Measurements from ENCODE around the gene LMBR1.

The LMBR1 gene

DNA sequence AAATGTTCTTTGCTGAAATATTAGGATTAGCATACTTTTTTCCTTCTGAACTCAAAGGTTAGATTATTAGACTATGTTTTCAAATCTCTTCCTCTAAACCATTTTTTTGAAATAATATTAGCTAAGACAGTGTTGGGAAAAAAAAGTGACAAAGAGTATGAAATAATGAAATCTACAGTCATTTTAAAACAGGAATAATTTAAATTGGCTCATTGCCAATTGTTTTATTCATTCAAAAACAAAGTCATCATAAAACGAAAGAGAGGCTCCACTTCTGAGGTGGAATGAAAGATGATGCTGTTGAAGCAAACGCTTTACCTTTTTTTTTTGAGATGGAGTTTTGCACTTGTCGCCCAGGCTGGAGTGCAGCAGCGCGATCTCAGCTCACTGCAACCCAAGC lies 201.2 kb downstream of the LMBR1 start:
- H3K27ac ChIP-seq (ENCODE audit: low read depth, low read length): no peak overlapping the region
- H3K4me3 ChIP-seq (ENCODE audit: low read depth in 1 of 2, low read length in 2 of 2): no peak overlapping the region
- H3K36me3 ChIP-seq (ENCODE audit: control insufficient read depth in 1 of 2, insufficient read depth in 2 of 2, low read length in 2 of 2): peaks cover 0 to 3% of the 10 kb centered on the region in 2 donors
- no peak overlapping the region for H3K9ac ChIP-seq (ENCODE audit: low read depth in 1 of 2, low read length in 2 of 2)
- H3K27me3 ChIP-seq (ENCODE audit: control insufficient read depth in 1 of 2, insufficient read depth in 2 of 2, low read length in 2 of 2): no peaks in the 10 kb centered on the region
- no peaks in the 10 kb centered on the region for H3K4me1 ChIP-seq (ENCODE audit: control insufficient read depth in 1 of 2, insufficient read depth in 2 of 2, low read length in 2 of 2)
- peaks cover 0 to 2% of the 10 kb centered on the region in 2 donors for H3K9me3 ChIP-seq (ENCODE audit: control insufficient read depth in 1 of 2, low read length in 2 of 2)

DNA sequence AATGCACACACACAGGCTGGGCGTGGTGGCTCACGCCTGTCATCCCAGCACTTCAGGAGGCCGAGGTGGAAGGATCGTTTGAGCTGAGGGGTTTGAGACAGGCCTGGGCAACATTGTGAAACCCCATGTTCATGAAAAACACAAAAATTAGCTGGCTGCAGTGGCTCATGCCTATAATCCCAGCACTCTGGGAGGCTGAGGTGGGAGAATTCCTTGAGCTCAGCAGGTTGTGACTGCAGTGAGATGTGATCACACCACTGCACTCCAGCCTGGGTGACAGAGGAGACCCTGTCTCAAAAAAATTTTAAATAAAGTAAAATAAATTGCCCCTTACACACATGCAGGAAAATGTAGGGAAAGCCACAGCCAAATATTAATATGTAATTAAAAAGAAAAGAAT lies 208.3 kb downstream of the LMBR1 start:
- Histone ChIP-seq H3K27me3 (ENCODE audit: control insufficient read depth in 1 of 2, insufficient read depth in 2 of 2, low read length in 2 of 2) (no peaks in the 10 kb centered on the region), H3K9me3 (ENCODE audit: control insufficient read depth in 1 of 2, low read length in 2 of 2) (no peaks in the 10 kb centered on the region), H3K9ac (ENCODE audit: low read depth in 1 of 2, low read length in 2 of 2) (no peak overlapping the region), H3K4me1 (ENCODE audit: control insufficient read depth in 1 of 2, insufficient read depth in 2 of 2, low read length in 2 of 2) (no peaks in the 10 kb centered on the region), H3K36me3 (ENCODE audit: control insufficient read depth in 1 of 2, insufficient read depth in 2 of 2, low read length in 2 of 2) (peaks cover 3 to 12% of the 10 kb centered on the region in 2 donors), H3K4me3 (ENCODE audit: low read depth in 1 of 2, low read length in 2 of 2) (no peak overlapping the region), H3K27ac (ENCODE audit: low read depth, low read length) (no peak overlapping the region)

DNA sequence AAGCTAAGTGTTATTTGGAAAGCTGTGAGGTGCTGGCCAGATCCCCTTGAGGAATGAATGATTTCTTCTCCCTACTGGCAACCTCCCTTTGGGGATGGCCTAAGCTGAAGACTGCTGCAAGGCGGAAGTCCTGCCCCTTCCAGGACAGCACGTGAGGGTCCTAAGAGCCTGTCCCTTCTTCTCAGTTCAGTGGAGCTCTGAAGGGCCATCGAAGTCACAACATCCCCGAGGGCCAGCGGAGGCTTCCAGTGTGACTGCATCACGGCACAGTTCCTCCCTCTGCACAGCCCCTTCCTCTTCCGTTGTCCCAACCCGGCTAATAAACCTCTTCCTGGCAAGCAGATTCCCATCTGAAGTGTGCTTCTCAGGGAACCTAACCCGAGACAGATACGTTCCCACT lies 208.7 kb downstream of the LMBR1 start:
- H3K27ac ChIP-seq (ENCODE audit: low read depth, low read length): no peak overlapping the region
- no peak overlapping the region for H3K9ac ChIP-seq (ENCODE audit: low read depth in 1 of 2, low read length in 2 of 2)
- H3K9me3 ChIP-seq (ENCODE audit: control insufficient read depth in 1 of 2, low read length in 2 of 2): no peaks in the 10 kb centered on the region
- peaks cover 4 to 16% of the 10 kb centered on the region in 2 donors for H3K36me3 ChIP-seq (ENCODE audit: control insufficient read depth in 1 of 2, insufficient read depth in 2 of 2, low read length in 2 of 2)
- H3K27me3 ChIP-seq (ENCODE audit: control insufficient read depth in 1 of 2, insufficient read depth in 2 of 2, low read length in 2 of 2): no peaks in the 10 kb centered on the region
- no peak overlapping the region for H3K4me3 ChIP-seq (ENCODE audit: low read depth in 1 of 2, low read length in 2 of 2)
- no peaks in the 10 kb centered on the region for H3K4me1 ChIP-seq (ENCODE audit: control insufficient read depth in 1 of 2, insufficient read depth in 2 of 2, low read length in 2 of 2)

DNA sequence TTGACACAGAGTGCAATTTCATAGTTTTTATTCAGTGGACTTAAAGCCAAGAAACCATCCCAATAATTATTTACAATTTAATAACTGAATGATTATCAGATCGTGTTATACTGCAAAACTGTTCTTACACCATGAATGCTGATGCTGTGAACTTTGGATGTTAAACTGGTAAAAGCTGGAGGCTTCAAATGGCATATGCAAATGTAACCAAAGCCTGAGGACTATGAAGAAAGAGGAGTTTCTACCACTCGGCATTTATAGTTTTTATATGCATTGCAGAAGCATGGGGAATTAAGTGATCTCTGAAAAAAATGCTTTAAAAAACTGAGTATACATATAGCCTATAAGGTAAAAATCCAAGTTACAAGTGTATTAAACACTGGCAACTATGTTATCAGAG lies 210.1 kb downstream of the LMBR1 start:
- H3K4me1 ChIP-seq (ENCODE audit: control insufficient read depth in 1 of 2, insufficient read depth in 2 of 2, low read length in 2 of 2): no peaks in the 10 kb centered on the region

DNA sequence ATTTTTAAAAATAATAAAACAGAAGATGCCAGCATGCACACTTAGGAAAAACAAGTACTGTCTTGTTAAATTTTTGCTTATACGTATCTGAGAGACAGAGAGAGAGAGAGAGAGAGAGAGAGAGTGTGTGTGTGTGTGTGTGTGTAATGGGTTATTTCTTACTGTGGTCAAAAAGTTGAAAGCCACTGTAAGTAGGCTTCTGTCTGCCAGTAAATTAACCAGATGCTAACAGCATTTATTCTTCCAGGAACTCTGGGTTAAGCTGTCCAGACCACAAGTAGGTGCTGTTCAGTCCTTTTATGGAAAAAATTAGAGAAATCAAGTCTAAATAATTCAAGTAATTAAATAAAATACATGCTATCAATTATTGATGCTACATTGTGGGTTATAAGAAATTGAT lies 212.7 kb downstream of the LMBR1 start:
- H3K27me3 ChIP-seq (ENCODE audit: control insufficient read depth in 1 of 2, insufficient read depth in 2 of 2, low read length in 2 of 2): no peaks in the 10 kb centered on the region
- H3K27ac ChIP-seq (ENCODE audit: low read depth, low read length): no peak overlapping the region
- no peaks in the 10 kb centered on the region for H3K4me1 ChIP-seq (ENCODE audit: control insufficient read depth in 1 of 2, insufficient read depth in 2 of 2, low read length in 2 of 2)
- H3K4me3 ChIP-seq (ENCODE audit: low read depth in 1 of 2, low read length in 2 of 2): no peak overlapping the region
- peaks cover 15 to 46% of the 10 kb centered on the region in 2 donors for H3K36me3 ChIP-seq (ENCODE audit: control insufficient read depth in 1 of 2, insufficient read depth in 2 of 2, low read length in 2 of 2)
- H3K9ac ChIP-seq (ENCODE audit: low read depth in 1 of 2, low read length in 2 of 2): no peak overlapping the region
- H3K9me3 ChIP-seq (ENCODE audit: control insufficient read depth in 1 of 2, low read length in 2 of 2): no peaks in the 10 kb centered on the region

More for the DNA sequence above, 210.1 kb downstream of the LMBR1 start:
- Histone ChIP-seq H3K9me3 (ENCODE audit: control insufficient read depth in 1 of 2, low read length in 2 of 2) (no peaks in the 10 kb centered on the region), H3K9ac (ENCODE audit: low read depth in 1 of 2, low read length in 2 of 2) (no peak overlapping the region), H3K27ac (ENCODE audit: low read depth, low read length) (no peak overlapping the region), H3K36me3 (ENCODE audit: control insufficient read depth in 1 of 2, insufficient read depth in 2 of 2, low read length in 2 of 2) (peaks cover 11 to 30% of the 10 kb centered on the region in 2 donors), H3K4me3 (ENCODE audit: low read depth in 1 of 2, low read length in 2 of 2) (no peak overlapping the region), H3K27me3 (ENCODE audit: control insufficient read depth in 1 of 2, insufficient read depth in 2 of 2, low read length in 2 of 2) (no peaks in the 10 kb centered on the region)

DNA sequence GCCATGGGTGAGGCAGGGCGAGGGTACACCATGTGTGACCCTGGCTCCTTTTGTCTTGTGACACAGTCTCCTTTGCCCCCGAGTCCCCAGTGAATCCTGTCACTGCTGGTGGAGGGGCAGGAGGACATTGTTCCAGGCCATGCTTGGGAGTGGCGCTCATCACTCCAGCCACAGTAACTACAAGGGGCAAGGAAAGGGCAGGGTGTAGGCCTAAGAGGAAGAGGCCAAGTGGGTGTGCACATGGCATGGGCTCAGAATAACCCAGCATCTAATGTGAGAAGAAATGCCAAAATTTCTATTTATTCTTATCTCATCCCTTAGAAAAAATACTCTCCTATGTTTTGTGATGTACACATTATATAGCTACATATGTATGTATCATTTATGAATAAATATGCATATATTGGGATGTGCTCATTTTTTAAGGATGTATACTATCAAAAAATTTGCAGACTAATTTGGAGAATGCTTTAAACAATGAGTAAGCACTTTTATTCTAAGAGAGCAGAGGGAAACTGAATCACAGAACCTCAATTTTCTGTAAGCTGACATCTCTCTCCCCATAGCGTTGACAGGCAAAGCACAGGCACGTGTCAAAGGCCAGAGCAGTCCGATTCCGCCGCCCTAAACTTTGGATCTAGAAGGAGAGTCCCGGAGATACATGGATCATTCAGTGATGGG lies 215.5 kb downstream of the LMBR1 start:
- no peak overlapping the region for H3K4me3 ChIP-seq (ENCODE audit: low read depth in 1 of 2, low read length in 2 of 2)
- no peaks in the 10 kb centered on the region for H3K9me3 ChIP-seq (ENCODE audit: control insufficient read depth in 1 of 2, low read length in 2 of 2)
- H3K4me1 ChIP-seq (ENCODE audit: control insufficient read depth in 1 of 2, insufficient read depth in 2 of 2, low read length in 2 of 2): no peaks in the 10 kb centered on the region
- H3K27me3 ChIP-seq (ENCODE audit: control insufficient read depth in 1 of 2, insufficient read depth in 2 of 2, low read length in 2 of 2): no peaks in the 10 kb centered on the region
- H3K9ac ChIP-seq (ENCODE audit: low read depth in 1 of 2, low read length in 2 of 2): no peak overlapping the region
- no peak overlapping the region for H3K27ac ChIP-seq (ENCODE audit: low read depth, low read length)
- H3K36me3 ChIP-seq (ENCODE audit: control insufficient read depth in 1 of 2, insufficient read depth in 2 of 2, low read length in 2 of 2): peaks cover 18 to 41% of the 10 kb centered on the region in 2 donors

DNA sequence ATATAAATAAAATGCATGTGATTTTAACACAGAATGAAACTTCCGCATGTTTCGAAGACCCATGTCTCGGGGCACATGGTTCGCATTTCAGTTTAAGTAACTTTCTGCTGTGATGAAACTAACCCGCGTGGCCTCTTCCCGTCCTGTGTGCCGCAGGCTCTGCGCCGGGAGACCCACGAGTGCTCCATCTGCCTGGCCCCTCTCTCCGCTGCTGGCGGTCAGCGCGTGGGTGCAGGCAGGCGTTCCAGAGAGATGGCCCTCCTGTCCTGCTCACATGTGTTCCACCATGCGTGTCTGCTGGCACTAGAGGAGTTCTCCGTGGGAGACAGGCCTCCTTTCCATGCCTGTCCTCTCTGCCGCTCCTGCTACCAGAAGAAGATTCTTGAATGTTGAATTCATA lies 216.7 kb downstream of the LMBR1 start:
- no peak overlapping the region for H3K9ac ChIP-seq (ENCODE audit: low read depth in 1 of 2, low read length in 2 of 2)
- H3K4me1 ChIP-seq (ENCODE audit: control insufficient read depth in 1 of 2, insufficient read depth in 2 of 2, low read length in 2 of 2): no peaks in the 10 kb centered on the region
- H3K36me3 ChIP-seq (ENCODE audit: control insufficient read depth in 1 of 2, insufficient read depth in 2 of 2, low read length in 2 of 2): peaks cover 18 to 38% of the 10 kb centered on the region in 2 donors
- no peak overlapping the region for H3K27ac ChIP-seq (ENCODE audit: low read depth, low read length)
- no peaks in the 10 kb centered on the region for H3K27me3 ChIP-seq (ENCODE audit: control insufficient read depth in 1 of 2, insufficient read depth in 2 of 2, low read length in 2 of 2)
- no peaks in the 10 kb centered on the region for H3K9me3 ChIP-seq (ENCODE audit: control insufficient read depth in 1 of 2, low read length in 2 of 2)
- H3K4me3 ChIP-seq (ENCODE audit: low read depth in 1 of 2, low read length in 2 of 2): no peak overlapping the region

DNA sequence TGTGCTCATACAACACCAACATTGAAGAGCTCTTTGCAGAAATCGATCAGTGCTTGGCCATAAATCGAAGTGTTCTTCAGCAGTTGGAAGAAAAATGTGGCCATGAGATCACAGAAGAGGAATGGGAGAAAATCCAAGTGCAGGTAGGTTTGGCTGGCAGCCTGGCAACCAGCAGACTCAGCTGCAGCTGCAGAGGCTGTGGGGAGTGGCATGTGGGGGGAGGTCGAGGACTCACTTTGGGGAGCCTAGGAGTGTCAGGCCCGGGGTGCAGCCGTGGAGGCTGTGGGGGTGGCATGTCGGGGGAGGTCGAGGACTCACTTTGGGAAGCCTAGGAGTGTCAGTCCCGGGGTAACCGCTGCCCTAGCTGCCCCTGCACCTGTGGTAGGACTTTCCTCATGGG lies 217.3 kb downstream of the LMBR1 start:
- no peaks in the 10 kb centered on the region for H3K27me3 ChIP-seq (ENCODE audit: control insufficient read depth in 1 of 2, insufficient read depth in 2 of 2, low read length in 2 of 2)
- H3K9ac ChIP-seq (ENCODE audit: low read depth in 1 of 2, low read length in 2 of 2): no peak overlapping the region
- H3K27ac ChIP-seq (ENCODE audit: low read depth, low read length): no peak overlapping the region
- no peaks in the 10 kb centered on the region for H3K4me1 ChIP-seq (ENCODE audit: control insufficient read depth in 1 of 2, insufficient read depth in 2 of 2, low read length in 2 of 2)
- no peaks in the 10 kb centered on the region for H3K9me3 ChIP-seq (ENCODE audit: control insufficient read depth in 1 of 2, low read length in 2 of 2)
- peaks cover 18 to 38% of the 10 kb centered on the region in 2 donors for H3K36me3 ChIP-seq (ENCODE audit: control insufficient read depth in 1 of 2, insufficient read depth in 2 of 2, low read length in 2 of 2)
- no peak overlapping the region for H3K4me3 ChIP-seq (ENCODE audit: low read depth in 1 of 2, low read length in 2 of 2)

DNA sequence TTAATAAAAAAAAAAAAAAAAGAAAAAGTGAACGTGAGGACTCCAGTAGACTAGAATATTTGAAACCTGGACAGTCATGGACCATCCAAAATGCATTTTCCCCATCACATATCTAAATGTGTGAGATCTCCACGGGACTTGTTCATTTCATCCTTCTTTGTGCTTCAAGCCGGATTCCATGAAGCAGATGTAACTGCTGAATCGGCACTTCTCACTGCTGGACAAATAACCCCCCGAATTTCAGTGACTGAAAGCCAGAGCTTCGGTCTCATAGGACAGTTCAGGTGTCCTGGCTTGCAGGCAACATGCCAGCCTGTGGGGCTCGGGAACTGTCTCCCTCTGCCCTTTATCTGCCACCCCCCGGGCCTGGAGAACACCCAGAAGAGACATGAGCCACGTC lies 219.1 kb downstream of the LMBR1 start:
- Histone ChIP-seq H3K4me3 (ENCODE audit: low read depth in 1 of 2, low read length in 2 of 2) (no peak overlapping the region), H3K27me3 (ENCODE audit: control insufficient read depth in 1 of 2, insufficient read depth in 2 of 2, low read length in 2 of 2) (no peaks in the 10 kb centered on the region), H3K9me3 (ENCODE audit: control insufficient read depth in 1 of 2, low read length in 2 of 2) (no peaks in the 10 kb centered on the region), H3K9ac (ENCODE audit: low read depth in 1 of 2, low read length in 2 of 2) (no peak overlapping the region), H3K27ac (ENCODE audit: low read depth, low read length) (no peak overlapping the region), H3K36me3 (ENCODE audit: control insufficient read depth in 1 of 2, insufficient read depth in 2 of 2, low read length in 2 of 2) (peaks cover 11 to 32% of the 10 kb centered on the region in 2 donors), H3K4me1 (ENCODE audit: control insufficient read depth in 1 of 2, insufficient read depth in 2 of 2, low read length in 2 of 2) (no peaks in the 10 kb centered on the region)

DNA sequence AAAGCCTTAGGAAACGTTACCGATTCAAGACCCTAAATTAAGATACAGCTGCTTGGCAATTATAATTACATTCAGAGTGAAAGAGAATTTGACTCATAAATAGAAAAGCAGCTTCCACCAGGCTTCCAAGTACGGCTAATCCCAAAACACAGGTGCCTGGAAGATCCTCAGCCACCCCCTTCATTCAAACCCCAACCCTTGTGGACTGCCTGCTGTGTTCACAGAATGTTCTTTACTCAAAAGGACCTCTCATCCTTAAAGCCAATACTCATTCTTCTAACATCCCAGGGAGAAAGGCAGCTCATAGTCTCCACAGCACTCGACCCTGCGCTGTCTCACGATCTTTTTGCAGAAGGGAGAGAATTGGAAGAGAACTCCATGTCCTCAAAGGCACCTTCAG lies 219.5 kb downstream of the LMBR1 start:
- Histone ChIP-seq H3K9ac (ENCODE audit: low read depth in 1 of 2, low read length in 2 of 2) (no peak overlapping the region), H3K36me3 (ENCODE audit: control insufficient read depth in 1 of 2, insufficient read depth in 2 of 2, low read length in 2 of 2) (peaks cover 10 to 28% of the 10 kb centered on the region in 2 donors)

More for the DNA sequence above, 219.5 kb downstream of the LMBR1 start:
- H3K4me1 ChIP-seq (ENCODE audit: control insufficient read depth in 1 of 2, insufficient read depth in 2 of 2, low read length in 2 of 2): no peaks in the 10 kb centered on the region
- H3K4me3 ChIP-seq (ENCODE audit: low read depth in 1 of 2, low read length in 2 of 2): no peak overlapping the region
- no peak overlapping the region for H3K27ac ChIP-seq (ENCODE audit: low read depth, low read length)
- H3K27me3 ChIP-seq (ENCODE audit: control insufficient read depth in 1 of 2, insufficient read depth in 2 of 2, low read length in 2 of 2): no peaks in the 10 kb centered on the region
- no peaks in the 10 kb centered on the region for H3K9me3 ChIP-seq (ENCODE audit: control insufficient read depth in 1 of 2, low read length in 2 of 2)
